ENCODE results near the gene THEM4. TPM values are rescaled to one million over a fixed set of nuclear protein-coding genes. Genes with fewer than 3 reads are reported as not detected.
"Not testable (repeated sequence)": the region's sequence is repeated elsewhere in the genome, so short reads cannot be mapped to it uniquely, and the experiment has no call there.

Gene THEM4
- polyA plus RNA-seq, 1 donor: 16.1 TPM

- no peak for DNase-seq (ENCODE audit: low read depth)
Measured at GRCh38 chr1:151893176-151893924, 16.0 kb downstream of the THEM4 start.

GRCh38 chr1:151892190-151892589 is 17.1 kb downstream of the THEM4 start:
- DNase-seq (ENCODE audit: low read depth): no peak

- DNase-seq (ENCODE audit: low read depth): no peak
Measured at GRCh38 chr1:151891512-151891911, 17.8 kb downstream of the THEM4 start.

GRCh38 chr1:151888972-151889570 is 20.2 kb downstream of the THEM4 start:
- no peak for DNase-seq (ENCODE audit: low read depth)

- DNase-seq (ENCODE audit: low read depth): no peak
Measured at GRCh38 chr1:151887028-151887427, 22.3 kb downstream of the THEM4 start.

- no peak for DNase-seq (ENCODE audit: low read depth)
Measured at GRCh38 chr1:151885479-151885878, 23.8 kb downstream of the THEM4 start.

- not testable (repeated sequence) for DNase-seq (ENCODE audit: low read depth)
Measured at GRCh38 chr1:151884879-151885278, 24.4 kb downstream of the THEM4 start.

- not testable (repeated sequence) for DNase-seq (ENCODE audit: low read depth)
Measured at GRCh38 chr1:151884445-151884844, 24.9 kb downstream of the THEM4 start.

- not testable (repeated sequence) for DNase-seq (ENCODE audit: low read depth)
Measured at GRCh38 chr1:151883898-151884297, 25.4 kb downstream of the THEM4 start.

- DNase-seq (ENCODE audit: low read depth): not testable (repeated sequence)
Measured at GRCh38 chr1:151882918-151883317, 26.4 kb downstream of the THEM4 start.

- DNase-seq (ENCODE audit: low read depth): no peak
Measured at GRCh38 chr1:151882466-151882865, 26.8 kb downstream of the THEM4 start.

- DNase-seq (ENCODE audit: low read depth): no peak
Measured at GRCh38 chr1:151881479-151881878, 27.8 kb downstream of the THEM4 start.

- no peak for DNase-seq (ENCODE audit: low read depth)
Measured at GRCh38 chr1:151875419-151876097, 33.8 kb downstream of the THEM4 start.

GRCh38 chr1:151872776-151873175 is 36.5 kb downstream of the THEM4 start:
- not testable (repeated sequence) for DNase-seq (ENCODE audit: low read depth)

- DNase-seq (ENCODE audit: low read depth): no peak
Measured at GRCh38 chr1:151871284-151872030, 37.9 kb downstream of the THEM4 start.

GRCh38 chr1:151868486-151868885 is 40.8 kb downstream of the THEM4 start:
- no peak for DNase-seq (ENCODE audit: low read depth)

- DNase-seq (ENCODE audit: low read depth): no peak
Measured at GRCh38 chr1:151867765-151868411, 41.4 kb downstream of the THEM4 start.

GRCh38 chr1:151867321-151867720 is 42.0 kb downstream of the THEM4 start:
- DNase-seq (ENCODE audit: low read depth): no peak

GRCh38 chr1:151864411-151864810 is 44.9 kb downstream of the THEM4 start:
- no peak for DNase-seq (ENCODE audit: low read depth)

GRCh38 chr1:151862604-151863003 is 46.7 kb downstream of the THEM4 start:
- no peak for DNase-seq (ENCODE audit: low read depth)

GRCh38 chr1:151860504-151861187 is 48.7 kb downstream of the THEM4 start:
- no peak for DNase-seq (ENCODE audit: low read depth)
